Smooth muscle cell (in vitro differentiated cells): ENCODE results near the gene HMGN3. TPM values are rescaled to one million over a fixed set of nuclear protein-coding genes. Genes with fewer than 3 reads are reported as not detected.

ENCODE experiments used
- DNase-seq: peaks from one replicate; lab custom pipeline; 2025; ENCODE audit not compliant: unreplicated experiment; lab: John Stamatoyannopoulos, UW
- H2AFZ ChIP-seq: fragments of 200-600 bp; sonication (generic); 2 replicates; pipeline ENCODE4 v1.6.0; 2016; ENCODE audit warnings: antibody characterized with exemption, low read depth, mild to moderate bottlenecking
- H3F3A ChIP-seq: fragments of 200-600 bp; sonication (generic); 2 replicates; pipeline ENCODE4 v1.6.0; 2017; ENCODE audit warnings: antibody characterized with exemption, low read depth
- H3K27ac ChIP-seq: fragments of 200-600 bp; sonication (generic); 2 replicates; pipeline ENCODE4 v1.5.1; 2016; ENCODE audit warnings: low read depth, mild to moderate bottlenecking
- H3K27me3 ChIP-seq: fragments of 200-600 bp; sonication (generic); 2 replicates; pipeline ENCODE4 v1.6.1; 2016; ENCODE audit warnings: low read depth, mild to moderate bottlenecking
- H3K36me3 ChIP-seq: fragments of 200-600 bp; sonication (generic); 2 replicates; pipeline ENCODE4 v1.5.1; 2016; ENCODE audit warnings: low read depth
- H3K4me1 ChIP-seq: fragments of 200-600 bp; sonication (generic); 2 replicates; pipeline ENCODE4 v1.5.1; 2016; ENCODE audit warnings: low read depth
- H3K4me2 ChIP-seq: fragments of 200-600 bp; sonication (generic); 2 replicates; pipeline ENCODE4 v1.6.0; 2016; ENCODE audit warnings: mild to moderate bottlenecking
- H3K4me3 ChIP-seq: fragments of 200-600 bp; sonication (generic); 2 replicates; pipeline ENCODE4 v1.5.1; 2016; ENCODE audit warnings: mild to moderate bottlenecking
- H3K79me2 ChIP-seq: fragments of 200-600 bp; sonication (generic); 2 replicates; pipeline ENCODE4 v1.6.0; 2016; ENCODE audit warnings: low read depth, mild to moderate bottlenecking
- H3K9ac ChIP-seq: fragments of 200-600 bp; sonication (generic); 2 replicates; pipeline ENCODE4 v1.6.0; 2016; ENCODE audit warnings: low read depth
- H3K9me3 ChIP-seq: fragments of 200-600 bp; sonication (generic); replicated peaks from 2 replicates; pipeline ENCODE4 v1.5.1; 2016; ENCODE audit warnings: low read depth
- H4K20me1 ChIP-seq: fragments of 200-600 bp; sonication (generic); 2 replicates; pipeline ENCODE4 v1.6.0; 2016; ENCODE audit warnings: low read depth
- CTCF ChIP-seq: fragments of 200-600 bp; sonication (generic); IDR thresholded peaks from 2 replicates; pipeline ENCODE4 v1.5.1; 2017; ENCODE audit warnings: borderline replicate concordance, mild to moderate bottlenecking, antibody characterized with exemption; ENCODE audit not compliant: insufficient read depth, poor library complexity, severe bottlenecking
- WGBS: methylation state at CpG from one replicate; pipeline ENCODE4 v1.1.7; 2016; ENCODE audit warnings: low lambda C conversion rate; 5-methylcytosine and 5-hydroxymethylcytosine counted together
- polyA plus RNA-seq: library from polyadenylated mRNA; unstranded; fragments of >200 nt; fragmentation: Nextera tagmentation; extraction: Ambion mirVana; gene quantifications from 2 replicates; pipeline ENCODE4 v1.2.1, GENCODE V29; 2016
- total RNA-seq: library from RNA; depleted of rRNA; stranded (reverse); fragments of >200 nt; gene quantifications from 2 replicates; pipeline ENCODE4 v1.2.3, GENCODE V29; 2014

Gene HMGN3
- total and polyA plus RNA-seq, 2 experiments from 2014 or later, result 75.4 to 108 TPM

GRCh38 chr6:79236711-79237110 is 2.2 kb upstream of the HMGN3 start:
- 87% methylated on average over 3 of the region's 3 CpGs for WGBS
- Histone ChIP-seq H3K9ac (no peak overlapping the region), H3K9me3 (no peaks in the 10 kb centered on the region)

GRCh38 chr6:79233611-79234149 is 802 bp downstream of the HMGN3 start:
- peaks cover 6% of the 10 kb centered on the region for H4K20me1 ChIP-seq
- no peaks in the 10 kb centered on the region for H3K27me3 ChIP-seq
- H3K4me3 ChIP-seq, result peak overlapping the region; percentile 87
- peak overlapping the region; percentile 75 for H3K9ac ChIP-seq
- H2AFZ ChIP-seq, result peak overlapping the region; percentile 96
- H3F3A ChIP-seq, result peaks cover 22% of the 10 kb centered on the region
- DNase-seq, result peak; percentile 60
- H3K4me2 ChIP-seq, result peak overlapping the region; percentile 90
- H3K27ac ChIP-seq, result peak overlapping the region; percentile 73
- WGBS, result under 1% methylated on average over 41 of the region's 41 CpGs
- no peaks in the 10 kb centered on the region for H3K36me3 ChIP-seq
- no peak for TF ChIP-seq CTCF
- H3K4me1 ChIP-seq, result peaks cover 19% of the 10 kb centered on the region
- no peaks in the 10 kb centered on the region for H3K9me3 ChIP-seq
- peaks cover 23% of the 10 kb centered on the region for H3K79me2 ChIP-seq

More at GRCh38 chr6:79236711-79237110, 2.2 kb upstream of the HMGN3 start:
- no peak overlapping the region for H3K4me3 ChIP-seq
- no peaks in the 10 kb centered on the region for H3K36me3 ChIP-seq
- no peak overlapping the region for H2AFZ ChIP-seq
- H3K4me1 ChIP-seq, result peaks cover 13% of the 10 kb centered on the region
- TF ChIP-seq CTCF, result no peak
- peaks cover 11% of the 10 kb centered on the region for H3F3A ChIP-seq
- H3K4me2 ChIP-seq, result no peak overlapping the region
- H3K27me3 ChIP-seq, result no peaks in the 10 kb centered on the region
- H3K27ac ChIP-seq, result no peak overlapping the region
- H3K79me2 ChIP-seq, result no peaks in the 10 kb centered on the region
- no peaks in the 10 kb centered on the region for H4K20me1 ChIP-seq
- no peak for DNase-seq

- Histone ChIP-seq H3K4me1 (peaks cover 19% of the 10 kb centered on the region), H3K79me2 (peaks cover 31% of the 10 kb centered on the region), H3K9ac (peak overlapping the region; percentile 75), H2AFZ (peak overlapping the region; percentile 96), H3K27me3 (no peaks in the 10 kb centered on the region), H3K4me2 (peak overlapping the region; percentile 90), H3K4me3 (peak overlapping the region; percentile 87), H3K36me3 (no peaks in the 10 kb centered on the region), H3F3A (peaks cover 22% of the 10 kb centered on the region), H3K27ac (peak overlapping the region; percentile 73), H3K9me3 (no peaks in the 10 kb centered on the region), H4K20me1 (peaks cover 6% of the 10 kb centered on the region)
- no peak for DNase-seq
- 89% methylated on average over 6 of the region's 6 CpGs for WGBS
- no peak for TF ChIP-seq CTCF
Measured at GRCh38 chr6:79232696-79233462, 1.6 kb downstream of the HMGN3 start.
